GM21367 (cell line): ENCODE data around the gene SLC9B2.

ENCODE experiments used
- ATAC-seq: cut with Tn5 transposase; IDR thresholded peaks from one replicate; pipeline ENCODE4 v1.9.1; 2021; ENCODE audit not compliant: unreplicated experiment

Gene SLC9B2, protein sequence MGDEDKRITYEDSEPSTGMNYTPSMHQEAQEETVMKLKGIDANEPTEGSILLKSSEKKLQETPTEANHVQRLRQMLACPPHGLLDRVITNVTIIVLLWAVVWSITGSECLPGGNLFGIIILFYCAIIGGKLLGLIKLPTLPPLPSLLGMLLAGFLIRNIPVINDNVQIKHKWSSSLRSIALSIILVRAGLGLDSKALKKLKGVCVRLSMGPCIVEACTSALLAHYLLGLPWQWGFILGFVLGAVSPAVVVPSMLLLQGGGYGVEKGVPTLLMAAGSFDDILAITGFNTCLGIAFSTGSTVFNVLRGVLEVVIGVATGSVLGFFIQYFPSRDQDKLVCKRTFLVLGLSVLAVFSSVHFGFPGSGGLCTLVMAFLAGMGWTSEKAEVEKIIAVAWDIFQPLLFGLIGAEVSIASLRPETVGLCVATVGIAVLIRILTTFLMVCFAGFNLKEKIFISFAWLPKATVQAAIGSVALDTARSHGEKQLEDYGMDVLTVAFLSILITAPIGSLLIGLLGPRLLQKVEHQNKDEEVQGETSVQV

DNA sequence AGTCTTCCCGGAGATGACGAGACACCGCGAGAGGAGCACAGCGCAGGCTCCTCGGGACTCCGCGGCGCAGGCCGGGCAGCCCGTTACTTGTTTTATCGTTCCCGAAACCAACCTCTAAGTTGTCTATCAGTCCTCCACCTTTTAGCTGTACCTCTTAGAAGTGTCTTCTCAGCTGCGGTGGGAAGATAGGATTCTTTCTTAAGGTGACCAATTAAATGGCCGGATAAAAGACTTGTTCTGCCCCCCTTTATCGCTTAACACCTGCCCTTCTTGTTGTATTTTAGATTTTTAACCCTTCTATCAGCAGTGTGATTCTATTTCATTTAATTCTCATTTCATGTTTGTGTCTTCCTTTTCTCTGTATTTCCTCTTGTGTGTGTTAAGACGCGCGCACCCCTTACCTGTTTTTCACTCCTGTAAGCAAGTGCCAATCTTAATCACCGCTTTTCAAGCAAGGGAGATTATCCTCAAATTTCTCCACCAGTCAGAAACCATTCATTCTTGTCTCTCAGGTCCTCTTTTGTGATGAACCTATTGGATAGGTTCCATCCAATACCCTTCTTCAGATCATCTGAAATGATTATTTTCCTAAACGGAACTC, at the start of gene SLC9B2:
TSS of gene SLC9B2 (minus strand) at position 15 of the 601 bp plus-strand sequence. CDS start 9,211 bp downstream, outside the sequence.
- peak; percentile 33 for ATAC-seq

DNA sequence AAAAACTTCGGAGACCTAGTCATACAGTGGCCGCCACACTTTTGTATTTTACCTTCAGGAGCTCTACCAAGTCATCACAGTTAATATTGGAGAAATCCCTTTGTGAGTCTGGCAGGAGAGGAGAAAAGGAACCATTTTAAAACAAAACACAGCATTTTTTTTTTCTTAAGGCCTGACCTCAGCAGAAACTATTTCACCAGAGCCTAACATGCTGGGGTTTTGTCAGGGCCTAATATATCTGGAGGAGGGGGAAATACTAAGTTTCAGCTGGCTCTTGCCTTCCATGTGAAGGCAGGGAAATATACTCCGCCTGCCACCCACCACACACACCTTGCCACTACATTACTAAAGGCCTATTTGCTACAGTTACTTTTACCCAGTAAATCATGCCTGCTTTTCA, 49.6 kb upstream of the SLC9B2 start:
- ATAC-seq: no peak

DNA sequence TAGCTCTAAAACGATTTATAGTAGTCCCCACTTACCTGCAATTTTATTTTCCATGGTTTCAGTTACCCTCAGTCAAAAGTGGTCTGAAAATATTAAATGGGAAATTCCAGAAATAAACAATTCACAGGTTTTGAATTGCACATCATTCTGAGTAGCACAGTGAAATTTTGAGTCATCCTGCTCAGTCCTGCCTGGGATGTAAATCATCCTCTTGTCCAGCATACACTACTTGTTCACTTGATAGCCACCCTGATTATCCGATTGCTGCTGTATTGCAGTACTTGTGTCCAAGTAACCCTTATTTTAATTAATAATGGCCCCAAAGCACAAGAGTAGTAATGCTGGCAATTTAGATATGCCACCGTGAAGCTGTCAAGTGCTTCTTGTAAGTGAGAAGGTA, 46.6 kb upstream of the SLC9B2 start:
- ATAC-seq: no peak

DNA sequence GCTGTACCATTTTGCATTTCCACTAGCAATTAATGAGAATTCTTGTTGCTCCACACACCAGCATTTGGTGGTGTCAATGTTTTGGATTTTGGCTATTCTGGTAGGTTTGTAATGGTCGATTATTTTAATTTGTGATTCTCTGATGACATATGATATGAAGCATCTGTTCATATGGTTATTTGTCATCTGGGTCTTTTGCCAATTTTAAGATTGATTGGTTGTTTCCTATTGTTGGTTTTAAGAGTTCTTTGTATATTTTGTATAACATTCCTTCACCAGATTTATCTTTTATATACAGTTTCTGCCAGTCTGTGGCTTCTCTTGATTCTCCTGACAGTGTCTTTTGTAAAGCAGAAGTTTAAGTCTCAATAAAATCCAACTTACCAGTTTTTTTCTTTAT, 41.6 kb upstream of the SLC9B2 start:
- ATAC-seq: no peak

DNA sequence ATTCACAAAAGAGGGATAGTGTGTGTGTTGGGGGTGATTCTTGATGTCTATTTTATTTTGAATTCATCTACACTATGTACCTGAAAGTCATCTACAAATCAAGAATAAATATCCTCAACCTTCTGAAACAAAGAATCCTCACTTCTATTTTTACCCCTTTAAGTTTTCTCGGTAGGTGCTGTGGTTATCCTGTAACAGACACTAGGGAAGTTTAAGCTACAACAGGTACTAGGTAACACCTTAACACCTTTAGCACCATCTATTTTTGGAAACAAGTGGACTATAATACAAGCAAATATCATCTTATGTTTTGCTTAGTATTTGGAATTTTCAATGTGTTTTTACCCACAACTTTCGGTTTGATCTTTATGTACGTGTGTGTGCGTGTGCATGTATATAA, 35.0 kb upstream of the SLC9B2 start:
- ATAC-seq: no peak

DNA sequence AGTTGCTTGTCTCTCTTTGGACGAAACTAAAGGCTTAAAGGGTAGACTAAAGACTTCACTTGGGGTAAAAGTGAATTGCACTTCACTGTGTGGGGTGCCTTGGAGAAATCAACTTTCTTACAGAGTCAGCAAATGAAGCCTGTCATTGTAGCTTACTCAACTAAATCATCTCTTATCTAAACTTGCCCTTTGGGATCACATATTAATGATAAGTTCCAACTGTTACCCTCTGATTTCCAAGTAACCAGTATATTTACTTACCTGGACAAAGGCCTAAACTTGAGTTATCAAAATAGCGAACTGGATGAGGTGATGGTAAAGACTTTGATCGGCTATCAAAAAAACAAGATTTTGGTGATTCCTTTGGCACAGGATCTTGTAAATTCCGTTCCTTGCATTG, 32.0 kb upstream of the SLC9B2 start:
- no peak for ATAC-seq

DNA sequence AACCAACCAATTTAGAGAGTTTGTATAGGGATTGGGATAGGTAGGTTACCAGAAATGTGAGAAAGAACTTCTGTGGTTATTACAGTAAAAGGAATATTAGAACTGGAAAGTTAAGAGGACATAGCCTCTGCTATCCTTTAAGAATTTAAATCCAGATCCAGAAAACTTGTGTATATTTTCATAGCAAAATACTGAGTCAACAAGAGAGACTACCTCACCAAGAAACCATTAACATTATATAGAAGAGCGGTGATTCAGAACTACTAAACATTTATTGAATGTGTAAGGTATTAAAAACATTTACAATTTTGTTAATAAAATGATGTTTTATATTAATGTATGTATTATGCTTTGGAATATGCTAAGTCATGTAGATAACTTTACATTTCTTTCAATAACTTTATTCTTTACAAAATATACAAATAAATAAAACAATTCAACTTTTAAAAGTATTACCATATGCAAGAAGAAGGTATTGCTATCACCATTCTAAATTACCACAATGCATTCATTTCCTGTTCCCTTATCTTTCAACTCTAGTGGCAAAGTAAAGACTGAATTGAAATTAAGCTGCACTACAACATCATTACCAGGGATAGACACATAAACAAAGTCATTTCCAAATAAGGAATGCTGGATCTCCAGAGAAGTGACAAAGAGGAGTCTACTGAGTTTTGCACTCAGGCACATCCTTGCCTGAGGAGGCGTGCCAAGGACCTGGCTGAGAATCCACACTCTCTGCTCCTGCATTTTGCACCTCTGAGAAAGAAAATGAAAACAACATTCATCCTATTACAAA, 29.2 kb upstream of the SLC9B2 start:
- ATAC-seq: no peak

DNA sequence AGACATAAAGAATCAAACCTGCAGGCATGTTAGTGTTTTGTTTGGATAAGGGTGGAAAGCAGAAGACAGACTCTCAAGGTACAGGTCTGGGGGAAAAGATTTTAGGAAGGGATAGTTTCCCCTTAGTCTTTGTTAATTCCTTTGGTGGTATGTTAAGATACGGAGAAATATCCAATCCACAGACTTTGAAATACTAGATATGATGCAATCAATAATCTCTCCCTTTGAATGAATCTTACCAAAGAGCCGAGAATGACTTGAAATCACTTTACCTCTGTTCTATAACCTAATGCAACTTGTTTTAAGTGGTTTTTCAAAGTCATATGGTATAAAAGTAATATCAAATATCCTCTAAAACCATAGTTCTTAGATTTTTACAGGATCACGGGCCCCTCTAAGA, 28.3 kb upstream of the SLC9B2 start:
- ATAC-seq: no peak

DNA sequence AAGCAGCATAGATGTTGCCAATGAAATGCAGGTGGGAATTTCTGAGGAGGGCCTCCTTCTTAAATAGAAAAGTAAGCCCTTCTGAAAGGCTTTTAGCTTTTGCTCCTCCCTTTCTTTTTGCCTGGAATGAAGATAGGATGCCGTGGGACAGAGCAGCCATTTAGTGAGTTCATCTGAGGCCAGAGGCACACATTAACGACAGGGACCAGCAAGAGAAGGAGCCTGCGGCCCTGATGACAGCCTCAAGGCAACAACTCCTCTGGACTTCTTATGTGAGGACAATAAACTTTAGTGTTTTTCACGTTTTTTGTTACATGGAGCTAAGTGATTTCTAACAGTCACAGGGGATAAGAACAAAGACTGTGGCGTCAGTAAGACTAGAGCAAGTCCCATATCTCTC, 24.1 kb upstream of the SLC9B2 start:
- no peak for ATAC-seq

DNA sequence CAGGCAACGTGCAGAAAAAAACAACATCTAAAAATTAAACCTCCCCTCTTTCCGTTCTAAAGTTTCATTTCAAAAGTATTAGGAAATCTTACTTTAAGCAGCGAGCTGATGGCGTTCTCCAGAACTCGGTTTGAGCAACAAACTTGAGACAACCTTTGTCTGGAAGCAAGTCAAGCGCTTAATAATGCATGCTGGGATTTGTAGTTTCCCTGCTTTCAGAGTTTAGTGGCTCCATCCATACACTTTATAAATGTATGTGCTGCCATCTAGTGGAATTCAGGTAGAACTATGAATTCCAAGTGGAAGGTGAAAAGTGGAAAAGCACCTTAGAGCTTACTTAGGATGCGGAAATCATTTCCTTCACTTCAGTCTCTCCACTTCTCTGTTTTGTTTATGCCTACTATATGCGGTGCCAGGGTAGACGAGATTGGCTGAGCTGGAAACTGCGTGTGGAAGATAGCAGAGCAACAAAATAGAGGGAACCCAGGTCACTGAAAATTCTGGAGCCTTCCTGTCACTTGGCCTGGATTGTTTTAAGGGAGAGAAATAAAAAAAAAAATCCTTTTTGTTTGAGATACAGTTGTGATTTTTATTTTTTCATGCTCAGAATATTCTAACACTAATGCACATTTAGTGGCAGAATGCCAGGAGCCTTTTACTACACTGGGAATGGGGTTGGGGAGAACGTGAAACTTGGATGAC, 23.3 kb upstream of the SLC9B2 start, which contains the start of gene BDH2:
TSS of gene BDH2 (minus strand) at position 144 of the 702 bp plus-strand sequence. CDS start 3,580 bp downstream, outside the sequence.
- ATAC-seq: peak; percentile 93

DNA sequence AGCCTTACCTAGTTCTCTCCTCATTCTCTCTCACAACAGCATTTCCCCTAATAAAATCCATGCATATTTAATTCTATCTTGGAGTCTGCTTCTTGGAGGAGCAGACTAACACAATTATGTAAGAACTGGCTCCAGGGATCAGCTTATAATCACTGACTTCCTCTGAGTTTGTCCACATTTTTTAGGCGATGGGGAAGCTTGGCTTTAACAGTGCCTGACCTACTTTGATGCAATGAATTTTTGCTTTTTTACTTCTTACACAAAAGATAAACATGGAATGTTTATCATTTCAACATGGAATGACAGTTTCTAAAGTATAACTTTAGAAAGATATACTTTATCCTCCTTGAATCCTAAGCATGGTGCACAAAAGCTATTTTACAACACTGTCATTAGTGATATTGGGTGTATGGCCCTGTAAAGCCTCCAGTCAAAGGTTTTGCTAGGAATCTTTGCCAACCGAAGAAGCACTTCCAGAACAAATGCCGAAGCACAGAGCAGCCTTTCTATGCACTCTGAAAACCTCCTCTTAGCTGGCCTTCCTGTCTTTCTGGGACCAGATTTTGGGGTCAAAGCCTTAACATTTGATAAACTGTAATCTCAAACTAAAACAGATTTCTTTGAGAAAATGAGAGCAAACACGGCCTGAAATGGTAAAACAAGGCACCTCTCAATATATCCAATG, 22.3 kb upstream of the SLC9B2 start:
- no peak for ATAC-seq

DNA sequence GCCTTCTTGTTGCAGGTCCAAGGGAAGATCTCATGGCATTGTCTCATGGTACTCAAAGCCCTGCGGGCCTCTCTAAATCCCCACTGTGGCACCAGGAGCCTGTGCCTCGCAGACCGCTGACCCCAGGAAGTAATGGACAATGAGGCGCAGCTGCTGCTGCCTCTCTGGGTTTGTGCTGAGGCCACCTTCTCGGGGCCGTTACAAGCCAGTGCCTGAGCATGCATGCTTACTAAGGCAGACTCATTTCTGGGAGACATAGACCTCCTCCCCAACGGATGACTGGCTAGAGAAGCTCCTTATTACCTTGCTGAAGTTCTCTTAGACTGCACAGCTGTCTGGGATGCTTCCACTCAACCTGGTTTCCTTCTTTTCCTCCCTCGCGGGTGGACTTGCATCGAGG, 21.8 kb upstream of the SLC9B2 start:
- no peak for ATAC-seq

DNA sequence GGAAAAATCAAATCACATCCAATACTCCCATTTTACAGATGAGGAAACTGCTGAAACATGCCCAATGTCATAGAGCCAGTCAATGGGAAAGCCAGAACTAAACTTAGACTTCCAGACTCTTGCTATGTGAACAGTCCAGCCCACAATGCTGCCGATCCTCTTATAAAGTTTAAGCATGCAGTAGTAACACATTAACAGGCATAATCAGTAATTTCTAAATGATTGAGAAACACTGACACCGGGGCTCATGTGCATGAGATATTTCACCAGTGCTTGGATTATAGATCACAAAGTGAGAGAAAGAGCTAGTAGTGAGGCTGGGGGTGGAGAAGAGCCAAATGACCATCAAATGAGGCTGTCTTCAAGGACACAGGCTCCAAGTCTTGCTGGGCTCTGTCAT, 20.6 kb upstream of the SLC9B2 start:
- no peak for ATAC-seq

DNA sequence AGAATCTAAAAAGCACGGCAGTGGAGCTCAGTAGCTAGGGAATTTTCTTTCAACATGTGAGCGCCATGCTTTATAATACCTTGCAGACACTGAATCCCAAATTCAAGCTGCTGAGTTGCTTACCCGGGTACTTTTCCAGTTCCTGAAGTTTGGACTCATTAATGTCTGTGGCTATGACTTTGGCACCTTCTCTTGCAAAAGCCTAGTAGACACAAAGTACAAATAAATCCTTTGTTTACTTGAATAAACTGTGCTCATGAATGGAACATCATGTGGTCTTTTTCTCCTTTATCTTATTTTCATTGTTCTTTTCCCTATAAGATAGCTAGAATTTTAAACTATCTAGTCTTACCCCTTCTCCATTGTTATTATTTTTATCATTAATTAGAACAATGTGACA, 18.5 kb upstream of the SLC9B2 start:
- ATAC-seq: no peak

DNA sequence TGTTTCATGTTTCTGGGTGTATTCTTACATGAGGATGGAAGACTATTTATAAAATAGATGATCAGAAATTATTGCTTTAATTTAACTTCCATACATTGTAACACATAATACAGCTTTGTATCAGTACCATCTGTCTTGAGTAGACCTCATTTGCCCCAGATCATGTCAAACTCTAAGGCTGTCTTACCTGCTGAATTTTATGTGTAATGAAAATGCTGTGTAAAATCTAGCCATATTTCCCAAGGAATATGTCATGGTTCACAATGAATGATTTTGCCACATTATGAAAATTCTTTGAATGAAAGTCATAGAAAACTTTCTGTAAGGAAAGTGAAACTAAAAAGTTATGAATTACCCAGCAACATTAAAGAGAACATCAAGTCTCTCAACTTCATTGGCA, 15.7 kb upstream of the SLC9B2 start:
- no peak for ATAC-seq

DNA sequence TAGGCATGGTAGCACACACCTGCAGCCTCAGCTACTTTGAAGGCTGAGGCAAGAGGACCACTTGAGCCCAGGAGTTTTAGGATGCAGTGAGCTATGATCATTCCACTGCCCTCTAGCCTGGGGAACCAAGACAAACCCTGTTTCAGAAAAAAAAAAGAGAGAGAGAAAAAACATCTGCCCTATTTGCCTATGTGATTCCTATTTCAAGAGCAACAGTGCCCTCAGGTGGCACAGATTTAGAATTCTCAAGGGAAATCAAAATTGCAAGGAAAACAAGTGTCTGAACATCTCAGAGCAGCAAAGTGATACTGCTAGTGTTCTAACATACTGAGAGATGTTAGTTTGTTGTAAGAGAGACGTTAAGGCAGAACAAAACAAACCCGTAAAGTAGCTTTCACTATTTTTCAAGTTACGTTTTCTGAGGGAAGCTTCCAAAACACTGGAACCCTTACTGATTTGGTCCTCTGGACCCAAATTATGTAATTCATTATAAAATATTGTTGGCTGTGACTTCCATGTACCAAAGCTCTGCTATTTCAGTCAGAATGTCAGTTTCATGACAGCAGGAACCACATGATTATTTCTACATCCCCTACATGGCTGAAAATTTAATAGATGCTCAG, 15.2 kb upstream of the SLC9B2 start:
- ATAC-seq: peak; percentile 76

DNA sequence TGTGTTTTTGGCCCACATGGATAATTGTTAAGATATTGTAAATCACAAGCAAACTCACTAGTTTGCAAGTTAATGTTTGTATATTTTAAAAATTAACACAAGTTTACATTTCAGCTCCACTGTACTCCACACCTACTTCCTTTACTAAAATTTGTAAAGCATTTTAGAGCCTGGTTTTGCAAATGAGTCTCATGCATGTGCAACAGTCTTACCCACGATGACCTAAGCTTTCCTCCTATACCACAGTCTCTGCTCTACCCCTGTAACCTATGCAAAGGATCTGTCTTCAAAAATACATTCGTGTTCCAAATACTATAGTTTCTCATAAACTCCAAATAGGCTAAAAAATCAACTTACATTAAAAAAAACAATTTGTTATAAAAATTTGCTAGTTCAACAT, 12.9 kb upstream of the SLC9B2 start:
- ATAC-seq: no peak

DNA sequence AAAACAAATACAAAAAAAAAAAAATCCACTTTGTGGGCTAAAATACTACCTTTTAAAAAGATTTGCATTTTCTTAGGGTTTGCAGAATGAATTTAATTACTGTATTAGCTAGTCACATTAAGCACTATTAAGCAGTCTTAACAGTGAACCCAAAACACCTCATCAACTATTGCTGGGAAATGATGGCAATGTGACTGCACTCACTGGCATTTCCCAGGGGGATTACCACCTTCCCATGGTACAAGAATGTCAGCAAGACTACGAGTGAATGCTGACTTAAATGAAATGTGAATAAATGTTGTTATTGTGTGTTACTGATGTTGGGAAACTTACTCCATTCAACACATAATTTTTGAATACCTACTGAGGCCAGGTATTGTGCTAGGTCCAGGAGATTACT, 10.0 kb upstream of the SLC9B2 start:
- ATAC-seq: no peak

DNA sequence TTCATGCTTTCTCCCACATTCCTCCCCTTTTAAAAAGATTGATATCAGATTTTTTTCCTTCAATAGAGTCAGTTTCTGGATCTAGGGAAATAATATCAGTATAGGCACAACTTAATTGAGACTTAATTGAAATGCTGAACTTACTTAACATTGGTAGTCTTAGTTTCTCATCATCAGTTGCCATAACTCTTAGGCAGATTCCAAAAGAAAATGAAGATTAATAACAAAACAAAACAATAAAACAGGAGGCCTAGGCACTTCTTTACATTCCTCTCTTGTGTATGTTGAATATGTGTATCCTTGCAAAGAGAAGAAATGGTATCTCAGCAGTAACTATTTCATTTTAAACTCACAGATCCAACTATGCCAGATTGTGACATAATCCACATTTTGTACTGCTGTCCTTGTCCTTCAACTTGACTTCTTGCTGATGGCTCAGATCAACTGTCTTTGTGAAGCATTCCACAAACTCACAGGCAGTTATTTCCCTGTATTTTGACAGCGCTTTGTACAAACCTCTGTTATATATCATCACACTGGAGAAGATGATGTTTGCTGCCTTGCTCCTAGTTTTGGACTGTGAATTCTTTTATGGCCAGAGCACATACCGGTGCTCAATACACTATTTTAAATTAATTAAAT, 9.1 kb upstream of the SLC9B2 start:
- no peak for ATAC-seq
